Head of caudate nucleus (tissue), 42 donors: ENCODE results near the gene KRT12.

Source experiments
- DNase-seq, 42 donors: peaks; one replicate each; pipeline versions ENCODE4 v3.0.0 to v3.0.0-alpha.2; 2020 to 2021; ENCODE audit warnings: mixed read lengths in 7 of 42
- intact Hi-C: fragments of 100-400 bp; cut with DNase I; formaldehyde crosslinking; loops from one replicate; pipeline ENCODE4 v1.15.0; 2022

The KRT12 gene

DNA sequence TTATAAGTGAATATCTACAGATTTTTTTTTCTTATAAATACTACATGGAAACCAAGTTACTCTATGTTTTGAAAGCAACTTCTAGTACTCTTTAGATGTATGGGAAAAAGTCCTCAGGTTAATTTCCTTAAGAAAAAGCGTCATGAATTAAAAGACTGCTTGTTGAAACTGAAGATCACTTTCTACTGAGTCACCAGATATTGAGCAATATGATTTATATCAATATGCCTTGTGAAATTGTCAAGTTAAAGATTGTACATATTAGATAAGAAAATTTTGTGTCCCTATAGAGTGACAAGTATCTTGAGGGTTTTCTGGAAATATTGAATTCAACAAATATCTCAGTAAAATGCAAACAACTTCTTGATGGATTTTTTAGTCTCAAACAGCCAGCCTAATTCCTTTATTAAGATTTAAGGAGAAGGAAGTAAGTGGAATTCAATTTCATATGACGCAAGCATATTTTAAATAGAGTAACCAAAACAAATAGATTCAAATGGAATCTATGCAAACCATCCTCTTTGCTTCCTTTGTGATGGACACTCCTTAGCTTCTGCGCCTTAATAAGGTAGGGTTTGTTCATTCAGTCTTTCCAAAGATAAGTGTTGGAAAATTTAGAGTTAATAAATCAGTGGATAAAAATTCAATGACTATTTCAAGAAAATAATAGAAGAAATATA lies 16.6 kb downstream of the KRT12 start:
- intact Hi-C loops: no loop called here
- no peak for DNase-seq

- intact Hi-C loops: no loop called here
- no peak for DNase-seq
These were observed 17.3 kb downstream of the KRT12 start for GRCh38 chr17:40849723-40850122.

DNA sequence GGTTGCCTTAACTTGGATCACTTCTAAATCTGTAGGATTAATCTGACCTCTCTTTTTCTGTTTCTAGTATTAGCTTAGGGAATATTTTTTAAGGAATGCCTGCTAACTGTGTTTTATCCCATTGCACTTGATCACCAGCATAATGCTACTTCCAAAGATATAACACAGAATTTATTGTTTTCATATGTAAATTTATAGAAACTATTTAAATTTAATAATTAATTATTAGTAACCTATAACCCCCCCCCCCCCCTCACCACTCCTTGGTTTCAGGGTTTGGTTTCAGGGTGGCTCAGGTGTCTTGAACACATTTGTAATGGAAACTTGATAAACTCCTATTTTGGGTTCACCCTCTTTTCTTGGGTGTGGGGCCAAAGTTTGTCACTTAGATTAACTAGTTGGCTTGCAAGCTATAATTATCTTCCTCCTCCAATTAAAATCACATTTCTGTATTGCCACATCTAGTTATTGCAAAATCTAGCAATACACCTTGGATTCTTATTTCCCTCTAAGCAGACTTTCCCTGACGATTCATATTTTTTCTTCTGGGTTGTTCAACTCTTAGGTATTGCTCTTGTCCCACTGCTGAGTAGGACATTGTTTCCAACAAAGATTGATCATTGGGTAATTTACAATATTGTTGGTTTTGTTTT lies 18.3 kb downstream of the KRT12 start:
- DNase-seq: no peak
- intact Hi-C loops: no loop called here

DNA sequence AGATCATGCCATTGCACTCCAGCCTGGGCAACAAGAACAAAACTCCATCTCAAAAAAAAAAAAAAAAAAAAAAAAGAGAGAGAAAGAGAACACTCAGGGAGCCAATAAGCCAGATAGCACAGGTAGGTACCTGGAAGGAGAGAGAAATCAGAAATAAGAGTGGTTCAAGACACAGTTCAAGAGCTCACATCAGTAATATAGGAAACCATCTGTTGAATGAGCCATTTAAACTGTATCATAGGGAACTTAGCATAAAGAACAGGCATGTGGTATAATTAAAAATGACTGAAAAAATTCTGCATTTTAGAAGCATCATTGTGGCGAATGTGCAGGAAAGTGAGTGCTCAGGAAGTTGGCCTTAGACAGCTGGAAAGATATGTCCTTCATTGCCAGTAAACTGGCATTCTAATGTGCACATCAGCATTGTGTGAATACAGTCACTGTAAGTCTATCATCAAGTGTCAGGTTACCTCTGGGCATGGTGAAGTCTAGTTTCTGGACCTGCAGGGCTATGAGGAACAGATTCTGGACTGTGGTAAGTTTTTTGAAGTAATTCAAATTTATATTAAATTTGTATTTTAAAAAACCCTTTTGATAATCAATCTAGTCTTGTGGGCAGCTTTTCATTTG lies 20.4 kb downstream of the KRT12 start:
- intact Hi-C loops: no loop called here
- DNase-seq: no peak

- DNase-seq: no peak
- intact Hi-C loops: no loop called here
These were observed 22.3 kb downstream of the KRT12 start for GRCh38 chr17:40844671-40845107.

GRCh38 chr17:40843242-40843641 lies 23.8 kb downstream of the KRT12 start:
- intact Hi-C loops: no loop called here
- peak in 1 of 42 donors; percentile 11 for DNase-seq

- intact Hi-C loops: no loop called here
- no peak for DNase-seq
These were observed 25.8 kb downstream of the KRT12 start for GRCh38 chr17:40841246-40841645.

DNA sequence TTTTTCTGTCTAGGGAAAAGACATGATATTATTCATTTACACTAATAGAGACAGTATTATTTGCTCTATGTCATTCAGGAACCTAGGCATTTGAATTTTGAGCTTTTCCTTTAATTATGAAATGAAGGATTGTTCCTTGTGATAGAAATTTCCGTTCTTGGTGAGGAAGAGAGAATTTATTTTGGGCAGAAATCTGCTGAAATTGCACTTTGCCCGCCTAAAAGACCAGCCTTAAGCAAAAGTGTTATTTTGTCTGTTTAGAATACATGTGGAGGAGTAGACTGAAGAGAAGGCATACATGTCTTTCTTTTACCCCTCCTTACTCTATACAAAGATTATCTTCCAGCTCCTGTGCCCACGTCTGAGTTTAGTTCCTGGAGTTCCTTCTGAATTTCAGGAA lies 27.8 kb downstream of the KRT12 start:
- intact Hi-C loops: no loop called here
- no peak for DNase-seq

- intact Hi-C loops: no loop called here
- no peak for DNase-seq
These were observed 31.0 kb downstream of the KRT12 start for GRCh38 chr17:40836020-40836419.

DNA sequence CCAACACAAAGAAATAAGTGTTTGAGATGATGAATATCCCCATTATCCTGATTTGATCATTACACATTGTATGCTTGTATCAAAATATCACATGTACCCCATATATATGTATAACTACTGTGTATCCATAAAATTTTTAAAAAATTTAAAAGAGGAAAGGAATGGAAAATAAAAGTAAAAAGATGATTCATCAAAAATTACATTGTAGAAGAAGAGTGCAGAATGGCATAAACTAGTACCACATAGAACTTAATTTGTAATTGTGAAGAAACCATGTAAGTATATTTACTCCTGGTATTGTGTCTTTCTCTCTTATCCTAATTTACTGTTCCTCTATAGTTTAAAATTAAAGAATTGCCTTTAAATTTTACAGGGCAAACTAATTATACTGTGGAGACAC lies 33.1 kb downstream of the KRT12 start:
- intact Hi-C loops: no loop called here
- no peak for DNase-seq

GRCh38 chr17:40832840-40833239 lies 34.2 kb downstream of the KRT12 start:
- intact Hi-C loops: no loop called here
- DNase-seq: no peak

GRCh38 chr17:40830085-40830776 lies 36.8 kb downstream of the KRT12 start:
- intact Hi-C loops: no loop called here

GRCh38 chr17:40828454-40829044 lies 38.5 kb downstream of the KRT12 start:
- no peak for DNase-seq
- intact Hi-C loops: no loop called here

More at GRCh38 chr17:40830085-40830776, 36.8 kb downstream of the KRT12 start:
- no peak for DNase-seq

DNA sequence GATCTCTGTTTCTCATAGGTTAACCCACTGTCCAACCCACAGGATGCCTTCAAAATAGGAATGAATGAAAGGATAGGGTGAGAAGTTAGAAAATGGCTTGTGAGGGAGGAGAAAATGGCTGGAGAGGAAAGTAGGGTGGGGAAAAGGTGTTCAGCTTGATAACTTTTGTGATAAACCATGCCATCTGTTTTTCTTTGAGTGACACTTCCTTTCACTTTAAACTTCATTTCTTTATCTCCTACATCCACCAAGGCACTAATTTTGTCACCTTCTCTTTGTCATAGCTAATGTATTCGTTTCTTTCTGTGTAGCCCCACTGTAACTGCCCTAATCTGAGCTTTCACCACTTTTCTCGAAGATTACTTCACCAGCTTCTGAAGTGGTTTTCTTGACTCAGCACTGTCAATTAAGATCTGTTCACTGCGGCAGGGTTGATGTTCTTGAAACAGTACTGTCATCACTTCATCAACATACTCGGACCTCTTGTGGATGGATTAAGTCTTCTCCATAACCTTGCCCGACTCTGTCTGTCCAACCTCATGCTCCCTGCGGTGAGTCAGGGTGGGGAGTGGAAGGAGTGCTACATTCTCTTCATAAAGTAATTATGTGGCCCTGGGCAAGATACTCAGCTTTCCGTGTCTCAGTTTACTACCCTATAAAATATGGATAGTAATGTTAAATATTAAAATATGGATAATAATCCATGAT lies 39.1 kb downstream of the KRT12 start:
- intact Hi-C loops: no loop called here
- DNase-seq: no peak

- no peak for DNase-seq
- intact Hi-C loops: no loop called here
These were observed 41.4 kb downstream of the KRT12 start for GRCh38 chr17:40825599-40825998.

DNA sequence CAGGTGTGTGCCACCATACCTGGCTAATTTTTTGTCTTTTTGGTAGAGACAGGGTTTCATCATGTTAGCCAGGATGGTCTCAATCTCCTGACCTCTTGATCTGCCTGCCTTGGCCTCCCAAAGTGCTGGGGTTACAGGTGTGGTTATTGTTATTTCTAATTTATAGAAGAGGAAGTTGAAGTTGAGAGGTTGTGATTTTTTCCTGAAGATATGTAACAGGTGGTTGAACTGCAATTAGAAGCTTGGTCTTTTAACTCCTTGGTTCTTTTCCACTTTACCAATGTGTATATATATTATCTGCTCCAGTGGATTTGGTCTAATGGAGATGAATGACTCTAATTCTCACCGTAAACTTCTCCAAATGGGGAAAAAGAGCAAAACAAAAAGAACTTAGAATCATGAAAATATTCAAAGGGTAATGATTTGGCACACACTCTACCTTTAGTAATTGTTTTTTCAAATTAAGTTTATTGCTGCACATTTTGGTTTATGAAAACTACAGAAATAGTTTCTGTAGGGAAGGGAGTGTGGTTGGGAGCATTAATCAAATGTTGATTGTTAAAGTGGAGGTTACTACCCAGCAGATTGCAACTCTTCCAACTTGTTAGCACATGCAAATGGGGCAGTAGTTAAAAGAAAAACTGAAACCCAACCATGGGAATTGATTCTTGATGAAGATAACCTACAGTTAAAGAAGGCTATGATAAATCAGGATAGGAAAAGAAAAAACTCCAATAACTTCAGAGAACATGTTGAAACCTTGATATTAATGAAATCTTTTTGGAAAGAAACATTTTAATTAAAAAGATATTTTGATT lies 42.8 kb downstream of the KRT12 start:
- no peak for DNase-seq
- intact Hi-C loops: no loop called here

GRCh38 chr17:40822132-40822812 lies 44.8 kb downstream of the KRT12 start, which contains the start of gene KRT10:
Gene KRT10 (minus strand): TSS chr17:40822614. CDS start chr17:40822585, 29 bp downstream.
- DNase-seq: no peak
- intact Hi-C loops: no loop called here
